ENCODE measurements around the gene UHMK1.
"Not testable (repeated sequence)": the region's sequence is repeated elsewhere in the genome, so short reads cannot be mapped to it uniquely, and the experiment has no call there.

UHMK1 gene

DNA sequence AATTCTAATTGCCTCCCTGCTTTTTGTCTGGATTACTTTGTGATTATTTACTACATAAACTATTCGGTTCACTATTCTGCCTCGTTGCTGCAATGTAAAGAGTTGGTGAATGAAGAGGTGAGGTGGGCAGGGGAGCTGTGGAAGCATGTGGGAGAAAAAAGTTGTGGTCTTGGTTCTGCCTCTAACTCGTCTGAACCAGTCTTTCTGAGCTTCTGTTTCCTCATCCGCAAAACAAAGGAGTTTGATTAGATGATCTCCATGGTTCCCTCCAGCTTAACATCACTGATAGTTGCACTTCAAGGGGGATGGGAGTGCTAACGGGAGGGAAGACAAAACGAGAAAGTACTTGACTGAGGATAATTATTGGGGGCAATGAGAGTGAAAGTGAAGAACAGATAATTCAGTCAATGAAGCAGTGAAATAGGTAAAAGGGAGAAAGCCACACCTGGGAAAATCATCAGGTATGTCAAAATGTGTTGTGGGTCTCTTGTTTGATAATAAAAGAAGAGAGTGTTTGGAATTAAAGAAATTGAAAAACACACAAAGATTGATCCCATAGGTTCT is 26.2 kb upstream of the UHMK1 start:
- TF ChIP-seq, protein P1, sequence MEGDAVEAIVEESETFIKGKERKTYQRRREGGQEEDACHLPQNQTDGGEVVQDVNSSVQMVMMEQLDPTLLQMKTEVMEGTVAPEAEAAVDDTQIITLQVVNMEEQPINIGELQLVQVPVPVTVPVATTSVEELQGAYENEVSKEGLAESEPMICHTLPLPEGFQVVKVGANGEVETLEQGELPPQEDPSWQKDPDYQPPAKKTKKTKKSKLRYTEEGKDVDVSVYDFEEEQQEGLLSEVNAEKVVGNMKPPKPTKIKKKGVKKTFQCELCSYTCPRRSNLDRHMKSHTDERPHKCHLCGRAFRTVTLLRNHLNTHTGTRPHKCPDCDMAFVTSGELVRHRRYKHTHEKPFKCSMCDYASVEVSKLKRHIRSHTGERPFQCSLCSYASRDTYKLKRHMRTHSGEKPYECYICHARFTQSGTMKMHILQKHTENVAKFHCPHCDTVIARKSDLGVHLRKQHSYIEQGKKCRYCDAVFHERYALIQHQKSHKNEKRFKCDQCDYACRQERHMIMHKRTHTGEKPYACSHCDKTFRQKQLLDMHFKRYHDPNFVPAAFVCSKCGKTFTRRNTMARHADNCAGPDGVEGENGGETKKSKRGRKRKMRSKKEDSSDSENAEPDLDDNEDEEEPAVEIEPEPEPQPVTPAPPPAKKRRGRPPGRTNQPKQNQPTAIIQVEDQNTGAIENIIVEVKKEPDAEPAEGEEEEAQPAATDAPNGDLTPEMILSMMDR (IDR thresholded peaks at IDR 0.05; ENCODE audit: low read depth, low read length): no peak
- no peak for DNase-seq (ENCODE audit: extremely low read depth, low read depth)

- TF ChIP-seq, protein P1 (IDR thresholded peaks at IDR 0.05; ENCODE audit: low read depth, low read length): no peak
- no peak for DNase-seq (ENCODE audit: extremely low read depth, low read depth)
Observed at GRCh38 chr1:162475089-162475488, 22.5 kb upstream of the UHMK1 start.

- no peak for DNase-seq (ENCODE audit: extremely low read depth, low read depth)
- TF ChIP-seq, protein P1 (IDR thresholded peaks at IDR 0.05; ENCODE audit: low read depth, low read length): no peak
Observed at GRCh38 chr1:162475539-162476185, 22.0 kb upstream of the UHMK1 start.

DNA sequence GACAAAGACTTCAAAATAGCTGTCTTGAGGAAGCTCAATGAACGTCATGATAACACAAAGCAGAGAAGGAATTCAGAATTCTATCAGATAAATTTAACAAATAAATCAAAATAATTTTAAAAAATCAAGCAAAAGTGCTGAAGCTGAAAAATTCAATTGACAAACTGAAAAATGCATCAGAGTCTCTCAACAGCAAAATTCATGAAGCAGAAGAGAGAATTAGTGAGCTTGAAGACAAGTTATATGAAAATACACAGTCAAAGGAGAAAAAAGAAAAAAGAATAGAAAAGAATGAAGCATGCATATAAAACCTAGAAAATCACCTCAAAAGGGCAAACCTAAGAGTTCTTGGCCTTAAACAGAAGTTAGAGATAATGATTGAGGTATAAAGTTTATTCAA is 21.0 kb upstream of the UHMK1 start:
- DNase-seq (ENCODE audit: extremely low read depth, low read depth): no peak
- TF ChIP-seq, protein P1 (IDR thresholded peaks at IDR 0.05; ENCODE audit: low read depth, low read length): no peak

DNA sequence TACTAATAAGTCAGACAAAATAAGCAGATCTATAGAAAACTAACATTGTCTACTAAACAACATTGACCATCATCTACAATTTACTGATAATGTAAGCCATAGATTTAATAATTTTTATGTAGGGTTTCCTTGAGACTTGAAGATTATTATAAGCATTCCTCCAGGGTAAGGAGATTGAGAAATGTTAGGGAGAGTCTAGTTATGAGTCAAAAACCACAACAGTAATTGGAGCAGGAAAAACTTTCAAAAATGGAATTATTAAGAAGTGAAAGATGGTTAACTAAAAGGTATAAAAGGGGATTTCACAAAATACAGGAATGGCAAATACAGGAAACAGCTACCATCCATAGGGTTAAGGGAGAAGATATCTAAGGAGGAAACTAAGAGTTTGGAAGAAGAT is 12.4 kb upstream of the UHMK1 start:
- TF ChIP-seq, protein P1 (IDR thresholded peaks at IDR 0.05; ENCODE audit: low read depth, low read length): no peak
- DNase-seq (ENCODE audit: extremely low read depth, low read depth): no peak

DNA sequence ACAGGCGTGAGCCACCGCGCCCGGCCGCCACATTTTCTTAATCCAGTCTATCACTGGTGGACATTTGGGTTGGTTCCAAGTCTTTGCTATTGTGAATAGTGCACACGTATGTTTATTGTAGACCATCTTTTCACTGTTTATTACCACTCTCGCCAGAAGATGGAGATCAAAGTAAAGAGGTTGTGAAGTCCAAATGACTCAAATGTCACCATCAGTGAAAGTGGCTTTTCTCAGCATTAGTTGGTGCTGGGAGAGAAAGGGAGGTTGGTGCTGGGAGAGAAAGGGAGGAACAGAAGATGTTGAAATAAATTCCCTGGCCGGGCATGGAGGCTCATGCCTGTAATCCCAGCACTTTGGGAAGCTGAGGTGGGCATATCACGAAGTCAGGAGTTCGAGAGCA is 10.4 kb upstream of the UHMK1 start:
- TF ChIP-seq, protein P1 (IDR thresholded peaks at IDR 0.05; ENCODE audit: low read depth, low read length): no peak
- DNase-seq (ENCODE audit: extremely low read depth, low read depth): no peak

DNA sequence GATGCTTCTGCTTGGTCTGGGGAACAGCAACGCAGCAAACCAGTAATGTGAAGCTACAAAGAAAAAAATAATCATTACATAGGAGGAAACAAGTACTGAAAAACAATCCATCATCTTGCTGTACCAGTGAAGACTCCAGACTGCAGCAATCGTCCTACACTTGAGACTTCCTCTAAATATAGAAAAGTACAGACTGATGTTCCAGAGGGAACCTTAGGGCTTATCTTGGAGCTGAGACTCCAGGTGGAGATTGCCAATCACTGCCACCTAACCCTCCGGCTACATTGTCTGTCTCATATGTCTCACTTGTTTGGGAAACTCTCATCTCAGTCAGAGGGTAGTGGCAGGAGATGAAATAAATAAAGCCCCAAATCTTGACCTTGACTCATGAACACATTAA is 9.4 kb upstream of the UHMK1 start:
- TF ChIP-seq, protein P1 (IDR thresholded peaks at IDR 0.05; ENCODE audit: low read depth, low read length): no peak
- no peak for DNase-seq (ENCODE audit: extremely low read depth, low read depth)

DNA sequence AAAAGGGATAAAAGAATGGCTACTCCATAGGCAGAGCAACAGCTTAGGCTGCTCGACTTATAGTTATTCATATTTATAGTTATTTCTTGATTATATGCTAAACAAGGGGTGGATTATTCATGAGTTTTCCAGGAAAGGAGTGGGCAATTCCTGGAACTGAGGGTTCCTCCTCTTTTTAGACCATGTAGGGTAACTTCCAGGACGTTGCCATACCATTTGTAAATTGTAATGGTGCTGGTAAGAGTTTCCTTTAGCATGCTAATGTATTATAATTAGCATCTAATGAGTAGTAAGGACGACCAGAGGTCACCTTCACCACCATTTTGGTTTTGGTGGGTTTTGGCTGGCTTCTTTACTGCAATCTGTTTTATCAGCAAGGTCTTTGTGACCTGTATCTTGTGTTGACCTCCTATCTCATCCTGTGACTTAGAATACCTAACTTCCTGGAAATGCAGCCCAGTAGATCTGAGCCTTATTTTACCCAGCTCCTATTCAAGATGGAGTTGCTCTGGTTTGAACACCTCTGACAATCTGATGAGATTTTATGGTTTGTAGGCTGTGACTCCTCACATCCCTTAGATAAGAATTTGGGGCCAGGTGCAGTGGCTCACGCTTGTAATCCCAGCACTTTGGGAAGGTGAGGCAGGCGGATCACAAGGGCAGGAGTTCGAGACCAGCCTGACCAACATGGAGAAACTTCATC is 1.9 kb upstream of the UHMK1 start:
- not testable (repeated sequence) for DNase-seq (ENCODE audit: extremely low read depth, low read depth)
